ENCODE results near the gene MCM3AP.

DNA sequence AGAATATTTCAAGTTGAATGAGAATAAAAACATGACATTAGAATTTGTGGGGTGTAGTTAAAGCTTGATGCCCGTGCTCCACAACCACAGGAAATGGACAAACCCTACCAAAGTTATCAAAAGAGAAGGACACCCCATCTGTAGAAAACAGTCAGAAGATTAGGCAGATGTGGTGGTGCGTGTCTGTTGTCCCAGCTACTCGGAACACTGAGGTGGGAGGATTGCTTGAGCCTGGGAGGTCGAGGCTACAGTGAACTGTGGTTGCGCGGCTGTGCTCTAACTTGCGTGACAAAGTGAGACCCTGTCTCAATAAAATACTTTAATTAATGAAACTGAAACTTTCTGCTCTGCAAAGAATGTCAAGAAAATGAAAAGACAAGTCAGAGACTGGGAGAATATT, 99.7 kb downstream of the MCM3AP start:
- no peak for TF ChIP-seq CTCF (IDR thresholded peaks at IDR 0.05)
- no peak for TF ChIP-seq EZH2phosphoT487 (IDR thresholded peaks at IDR 0.05)
- no peak for TF ChIP-seq EZH2 (IDR thresholded peaks at IDR 0.05)
